ENCODE results near the gene SLC15A3. TPM values are rescaled to one million over a fixed set of nuclear protein-coding genes. Genes with fewer than 3 reads are reported as not detected.
A peak's percentile ranks its signal among the peaks of the same experiment; 100 is the strongest.

SLC15A3 gene
- total RNA-seq, 1 experiment from 2014 or later = 10.2 TPM

- POLR2A ChIA-PET = no interaction called here
Measured at GRCh38 chr11:60926500-60926899, 25.5 kb downstream of the SLC15A3 start.

GRCh38 chr11:60925868-60926267 lies 26.1 kb downstream of the SLC15A3 start:
- H3K36me3 Mint-ChIP-seq = peaks cover 19% of the 10 kb centered on the region
- TF ChIP-seq CBFB (CRISPR knock-in tag; IDR thresholded peaks at IDR 0.05; ENCODE audit: low read depth) = no peak
- TF ChIP-seq FOXJ3 (CRISPR knock-in tag; IDR thresholded peaks at IDR 0.05; ENCODE audit: borderline replicate concordance) = no peak
- no peak for TF ChIP-seq ZNF317 (CRISPR knock-in tag; IDR thresholded peaks at IDR 0.05; ENCODE audit: borderline replicate concordance, low read depth)
- TF ChIP-seq ZNF396 (CRISPR knock-in tag; IDR thresholded peaks at IDR 0.05; ENCODE audit: borderline replicate concordance) = no peak
- no peak for TF ChIP-seq ZNF423 (CRISPR knock-in tag; IDR thresholded peaks at IDR 0.05)
- TF ChIP-seq JUN (CRISPR knock-in tag; IDR thresholded peaks at IDR 0.05) = no peak
- ATAC-seq (no peak), DNase-seq (ENCODE audit: low spot score) (no peak)
- H3K9me3 Mint-ChIP-seq = no peaks in the 10 kb centered on the region
- H3K27me3 Mint-ChIP-seq (ENCODE audit: low read depth) = no peaks in the 10 kb centered on the region; the same call in 1 of the 2 replicates
- H3K27ac Mint-ChIP-seq = no peak overlapping the region
- ChIA-PET POLR2A (no interaction called here), CTCF (interaction anchor here (2.0 kb wide), 1 partner anchor 10 kb away, joined by 4 read pairs; no protein-coding TSS in a partner anchor)
- H3K4me1 Mint-ChIP-seq = peaks cover 20% of the 10 kb centered on the region
- H3K4me3 Mint-ChIP-seq = peak overlapping the region; percentile 88

More at GRCh38 chr11:60926500-60926899, 25.5 kb downstream of the SLC15A3 start:
- ATAC-seq (no peak), DNase-seq (ENCODE audit: low spot score) (no peak)
- no peak for TF ChIP-seq MXD4 (CRISPR knock-in tag; IDR thresholded peaks at IDR 0.05; ENCODE audit: borderline replicate concordance)
- Mint-ChIP-seq H3K4me3 (peak overlapping the region; percentile 88; the same call in 1 of the 2 replicates), H3K27ac (no peak overlapping the region), H3K27me3 (ENCODE audit: low read depth) (no peaks in the 10 kb centered on the region; the same call in 1 of the 2 replicates), H3K4me1 (peaks cover 20% of the 10 kb centered on the region), H3K9me3 (no peaks in the 10 kb centered on the region), H3K36me3 (peaks cover 18% of the 10 kb centered on the region)
- CTCF ChIA-PET = interaction anchor here (2.0 kb wide), 1 partner anchor 11 kb away, joined by 4 read pairs; no protein-coding TSS in a partner anchor

GRCh38 chr11:60924906-60925853 lies 26.8 kb downstream of the SLC15A3 start:
- H3K36me3 Mint-ChIP-seq = peaks cover 21% of the 10 kb centered on the region
- no peak overlapping the region for H3K27ac Mint-ChIP-seq
- no peaks in the 10 kb centered on the region for H3K9me3 Mint-ChIP-seq
- DNase-seq (ENCODE audit: low spot score) (no peak), ATAC-seq (peak; percentile 6)
- POLR2A ChIA-PET = no interaction called here
- TF ChIP-seq AFF4 (CRISPR knock-in tag; IDR thresholded peaks at IDR 0.05; ENCODE audit: borderline replicate concordance) (no peak), ZNF121 (CRISPR knock-in tag; IDR thresholded peaks at IDR 0.05) (peak; percentile 81), PRRX2 (CRISPR knock-in tag; IDR thresholded peaks at IDR 0.05) (no peak), ZBTB43 (CRISPR knock-in tag; IDR thresholded peaks at IDR 0.05) (0 out of 2 replicates have a peak, but pooled peaks have one; percentile 44)
- CTCF ChIA-PET = interaction anchor here (0.7 kb wide), 1 partner anchor 125 kb away, joined by 3 read pairs; no protein-coding TSS in a partner anchor
- peak overlapping the region; percentile 88 for H3K4me3 Mint-ChIP-seq
- H3K27me3 Mint-ChIP-seq (ENCODE audit: low read depth) = no peaks in the 10 kb centered on the region; the same call in 1 of the 2 replicates
- H3K4me1 Mint-ChIP-seq = peaks cover 20% of the 10 kb centered on the region
